ENCODE measurements around the gene LRIG2.
"Not testable (repeated sequence)": the region's sequence is repeated elsewhere in the genome, so short reads cannot be mapped to it uniquely, and the experiment has no call there.

Gene LRIG2

GRCh38 chr1:113133759-113134158, 60.8 kb downstream of the LRIG2 start:
- DNase-seq = no peak

DNA sequence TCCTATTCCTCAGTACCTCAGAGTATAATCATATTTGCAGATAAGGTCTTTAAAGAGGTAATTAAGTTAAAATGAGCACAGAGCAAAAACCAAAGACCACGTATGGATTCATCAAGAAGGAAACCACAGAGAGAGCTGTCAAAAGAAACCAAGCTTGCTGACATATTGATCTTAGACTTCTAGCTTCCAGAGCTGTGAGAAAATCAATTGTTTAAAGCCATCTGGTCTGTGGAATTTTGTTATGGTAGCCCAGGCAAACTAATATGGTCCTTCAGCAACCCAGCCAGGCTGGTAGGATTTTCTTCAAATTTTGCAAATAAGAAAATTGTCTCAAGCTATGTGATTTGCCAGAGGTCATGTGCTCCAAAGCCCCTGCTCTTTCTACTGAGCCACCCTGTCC, 62.5 kb downstream of the LRIG2 start:
- DNase-seq = no peak

GRCh38 chr1:113136476-113136875, 63.5 kb downstream of the LRIG2 start:
- no peak for DNase-seq

- DNase-seq = no peak
Observed at GRCh38 chr1:113137563-113137962, 64.6 kb downstream of the LRIG2 start.

GRCh38 chr1:113138778-113139177, 65.8 kb downstream of the LRIG2 start:
- DNase-seq = no peak

- no peak for DNase-seq
Observed at GRCh38 chr1:113140176-113140575, 67.2 kb downstream of the LRIG2 start.

DNA sequence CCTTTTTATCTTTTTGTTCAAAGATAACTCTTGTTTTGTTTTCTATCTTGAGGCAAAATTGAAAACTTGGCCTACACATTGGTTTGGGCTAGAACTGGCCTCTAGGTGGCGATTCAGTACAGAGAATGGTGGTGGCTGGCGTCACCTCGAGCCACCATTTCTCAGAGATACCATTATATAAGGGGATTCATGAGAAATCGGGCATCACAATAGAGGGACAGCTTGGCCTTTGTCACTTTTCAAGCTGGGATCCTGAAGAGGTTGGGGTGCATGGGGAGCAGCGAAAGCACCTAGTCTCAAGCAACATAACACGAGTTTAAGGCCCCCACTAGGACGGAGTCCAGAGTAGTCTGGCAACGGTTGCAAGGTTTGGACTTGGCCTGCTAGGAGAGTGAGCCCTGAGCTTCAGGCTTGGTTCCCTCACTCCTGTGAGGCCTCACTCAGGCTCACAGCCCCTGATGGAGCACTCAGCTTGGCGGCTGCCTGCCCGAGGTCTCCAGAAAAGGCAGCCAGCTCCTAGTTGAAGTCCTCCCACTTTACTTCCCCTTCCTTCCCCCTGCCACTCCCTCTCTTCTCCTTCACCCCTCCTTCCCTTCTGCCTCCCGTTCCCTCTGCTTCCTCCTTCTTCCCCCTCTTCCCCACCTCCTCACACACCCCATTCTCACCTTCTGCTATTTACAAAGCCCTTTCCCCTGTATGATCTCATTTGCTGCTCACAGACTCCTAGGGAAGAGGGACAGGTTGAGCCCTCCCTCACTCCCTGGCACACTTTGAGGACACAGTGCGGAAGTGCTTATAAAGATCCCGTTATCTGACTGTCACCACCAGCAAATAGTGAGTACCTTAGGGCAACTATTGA, 67.8 kb downstream of the LRIG2 start:
- DNase-seq = no peak

- DNase-seq = no peak
Observed at GRCh38 chr1:113141650-113142473, 68.9 kb downstream of the LRIG2 start.

GRCh38 chr1:113142791-113143190, 69.8 kb downstream of the LRIG2 start:
- no peak for DNase-seq

DNA sequence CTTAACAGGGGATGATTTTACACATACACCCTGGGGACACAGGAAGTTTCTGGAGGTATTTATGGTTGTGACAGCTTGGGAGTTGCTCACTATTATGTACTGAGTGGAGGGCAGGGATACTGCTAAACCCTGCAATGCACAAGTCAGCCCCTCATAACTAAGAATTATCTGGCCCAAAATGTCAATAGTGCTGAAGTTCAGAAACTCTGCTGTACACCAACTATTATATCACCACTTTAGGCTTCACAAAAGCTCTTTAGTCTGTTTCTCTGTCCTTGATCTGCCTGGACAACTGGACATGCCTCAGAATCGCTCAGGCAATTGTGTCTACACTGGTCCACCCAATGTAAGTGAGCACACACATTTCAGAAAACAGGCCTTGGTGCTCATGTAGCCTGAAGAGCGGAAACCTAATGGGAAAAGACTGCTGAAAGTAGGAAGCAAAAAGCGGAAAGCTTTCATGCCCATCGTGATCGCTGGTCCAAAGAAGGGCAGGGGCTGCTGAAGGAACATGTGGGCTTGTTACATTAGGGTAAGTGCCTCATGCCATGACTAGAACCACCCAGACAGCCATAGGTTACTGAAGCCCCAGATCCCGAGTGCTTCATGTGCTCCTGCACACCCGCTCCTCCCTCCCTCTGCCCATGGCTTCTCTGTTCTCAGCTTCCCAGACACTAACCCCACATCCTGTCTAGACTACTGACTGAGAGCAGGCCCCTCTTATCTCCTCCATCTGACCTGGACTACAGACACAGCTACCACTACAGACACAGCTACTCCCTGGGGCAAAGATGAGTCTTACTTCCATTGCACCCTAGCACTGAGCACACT, 73.5 kb downstream of the LRIG2 start:
- DNase-seq = no peak

- no peak for DNase-seq
Observed at GRCh38 chr1:113147073-113147625, 74.2 kb downstream of the LRIG2 start.

GRCh38 chr1:113147826-113148225, 74.8 kb downstream of the LRIG2 start:
- DNase-seq = no peak

- not testable (repeated sequence) for DNase-seq
Observed at GRCh38 chr1:113150494-113150893, 77.5 kb downstream of the LRIG2 start.

GRCh38 chr1:113153116-113153803, 80.3 kb downstream of the LRIG2 start:
- DNase-seq = no peak

GRCh38 chr1:113156368-113156767, 83.4 kb downstream of the LRIG2 start:
- DNase-seq = no peak

DNA sequence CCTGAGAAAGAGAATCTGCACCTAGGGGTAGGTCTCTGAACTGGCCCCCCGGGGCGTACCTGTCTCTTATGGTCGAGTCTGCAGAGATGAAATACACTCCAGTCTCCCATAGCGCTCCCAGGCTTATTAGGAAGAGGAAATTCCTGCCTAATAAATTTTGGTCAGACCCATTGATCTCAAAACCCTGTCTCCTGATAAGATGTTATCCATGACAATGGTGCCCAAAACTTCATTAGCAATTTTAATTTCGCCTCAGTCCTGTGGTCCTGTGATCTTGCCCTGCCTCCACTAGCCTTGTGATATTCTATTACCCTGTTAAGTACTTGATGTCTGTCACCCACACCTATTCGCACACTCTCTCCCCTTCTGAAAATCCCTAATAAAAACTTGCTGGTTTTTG, 85.7 kb downstream of the LRIG2 start:
- DNase-seq = not testable (repeated sequence)

DNA sequence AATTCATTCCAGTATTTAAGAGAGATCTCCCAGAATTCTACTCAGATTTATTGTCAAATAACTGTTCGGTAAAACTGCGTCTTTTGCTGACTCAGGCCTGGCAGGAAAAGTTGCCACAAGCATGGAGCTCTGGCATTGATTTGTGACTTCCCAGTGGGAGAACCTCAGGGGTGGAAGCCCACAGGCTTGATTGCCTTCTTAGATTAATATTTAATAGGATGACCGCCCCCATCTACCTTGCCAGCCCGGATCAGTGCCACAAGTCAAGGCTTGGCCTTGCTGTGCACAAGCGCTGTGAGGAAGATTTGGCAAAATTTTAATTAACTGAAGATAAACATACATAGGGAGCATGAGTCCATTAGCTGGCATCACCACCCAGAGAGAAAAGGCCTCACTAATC, 93.5 kb downstream of the LRIG2 start:
- no peak for DNase-seq

DNA sequence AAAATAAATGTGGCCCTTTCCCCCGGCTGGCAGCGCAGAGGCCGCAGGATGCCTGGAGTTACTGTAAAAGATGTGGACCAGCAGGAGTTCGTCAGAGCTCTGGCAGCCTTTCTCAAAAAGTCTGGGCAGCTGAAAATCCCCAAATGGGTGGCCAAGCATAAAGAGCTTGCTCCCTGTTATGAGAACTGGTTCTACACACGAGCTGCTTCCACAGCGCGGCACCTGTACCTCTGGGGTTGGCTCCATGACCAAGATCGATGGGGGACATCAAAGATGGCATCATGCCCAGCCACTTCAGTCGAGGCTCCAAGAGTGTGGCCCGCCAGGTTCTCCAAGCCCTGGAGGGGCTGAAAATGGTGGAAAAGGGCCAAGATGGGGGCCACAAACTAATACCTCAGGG, 95.9 kb downstream of the LRIG2 start:
- DNase-seq = no peak

DNA sequence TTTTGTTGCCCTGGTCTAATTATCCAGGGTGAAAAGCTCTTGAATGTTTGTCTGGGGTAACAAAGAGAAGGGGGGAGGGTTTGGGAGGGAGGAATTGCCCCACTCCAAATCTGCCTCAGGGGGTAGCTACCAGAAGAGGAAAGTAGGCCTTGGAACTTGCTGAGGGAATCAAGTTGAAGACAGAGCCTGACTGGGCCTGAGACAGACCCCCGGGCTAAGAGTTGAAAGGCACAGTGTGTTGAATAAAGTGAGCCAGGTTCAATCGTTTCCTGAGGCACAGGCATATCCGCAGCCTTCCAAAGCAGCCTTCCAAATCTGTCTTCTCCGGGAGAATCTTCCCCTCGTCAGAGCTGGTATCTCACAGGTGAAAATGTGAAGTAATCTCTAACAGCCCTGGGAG, 96.6 kb downstream of the LRIG2 start:
- DNase-seq = no peak

GRCh38 chr1:113170519-113170918, 97.5 kb downstream of the LRIG2 start:
- no peak for DNase-seq

- no peak for DNase-seq
Observed at GRCh38 chr1:113178106-113178505, 105.1 kb downstream of the LRIG2 start.

GRCh38 chr1:113178522-113178921, 105.5 kb downstream of the LRIG2 start:
- DNase-seq = no peak
